ENCODE measurements around the gene ITGA1. TPM values are rescaled to one million over a fixed set of nuclear protein-coding genes. Genes with fewer than 3 reads are reported as not detected.

Gene ITGA1
- total RNA-seq, 2 experiments from 2014 or later = not detected

DNA sequence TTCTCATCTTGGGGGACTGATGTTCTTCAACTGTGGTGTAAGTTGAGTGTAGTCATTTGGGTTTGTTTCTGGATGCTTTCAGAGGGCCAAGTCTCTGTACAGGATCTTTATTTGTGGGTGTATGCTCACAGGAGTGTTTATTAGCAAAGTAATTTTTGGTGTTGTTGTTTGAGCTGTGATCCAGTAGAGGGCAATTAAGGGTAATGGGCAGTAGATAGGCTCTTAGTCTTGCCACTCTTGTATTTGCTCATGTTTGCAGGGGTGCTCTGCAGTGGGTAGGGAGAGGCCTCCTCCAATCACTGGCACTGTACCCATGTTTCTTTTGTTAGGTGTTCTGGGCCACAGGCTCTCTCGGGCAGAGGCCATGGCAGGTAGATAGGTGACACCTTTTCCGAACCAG, 155.6 kb downstream of the ITGA1 start:
- H3K4me1 ChIP-seq (ENCODE audit: insufficient read depth, low read length, poor library complexity, severe bottlenecking) = no peaks in the 10 kb centered on the region
- ChIA-PET POLR2A (no interaction called here), CTCF (ENCODE audit: unreplicated experiment) (no interaction called here)
- H3K27ac ChIP-seq (ENCODE audit: low read depth, low read length, poor library complexity, severe bottlenecking) = no peak overlapping the region
- BruUV-seq (replicated peaks) = no TSS peak
- TF ChIP-seq EZH2phosphoT487 (IDR thresholded peaks at IDR 0.05; ENCODE audit: borderline replicate concordance, low read depth, low read length) = no peak
- TF ChIP-seq, protein P1, sequence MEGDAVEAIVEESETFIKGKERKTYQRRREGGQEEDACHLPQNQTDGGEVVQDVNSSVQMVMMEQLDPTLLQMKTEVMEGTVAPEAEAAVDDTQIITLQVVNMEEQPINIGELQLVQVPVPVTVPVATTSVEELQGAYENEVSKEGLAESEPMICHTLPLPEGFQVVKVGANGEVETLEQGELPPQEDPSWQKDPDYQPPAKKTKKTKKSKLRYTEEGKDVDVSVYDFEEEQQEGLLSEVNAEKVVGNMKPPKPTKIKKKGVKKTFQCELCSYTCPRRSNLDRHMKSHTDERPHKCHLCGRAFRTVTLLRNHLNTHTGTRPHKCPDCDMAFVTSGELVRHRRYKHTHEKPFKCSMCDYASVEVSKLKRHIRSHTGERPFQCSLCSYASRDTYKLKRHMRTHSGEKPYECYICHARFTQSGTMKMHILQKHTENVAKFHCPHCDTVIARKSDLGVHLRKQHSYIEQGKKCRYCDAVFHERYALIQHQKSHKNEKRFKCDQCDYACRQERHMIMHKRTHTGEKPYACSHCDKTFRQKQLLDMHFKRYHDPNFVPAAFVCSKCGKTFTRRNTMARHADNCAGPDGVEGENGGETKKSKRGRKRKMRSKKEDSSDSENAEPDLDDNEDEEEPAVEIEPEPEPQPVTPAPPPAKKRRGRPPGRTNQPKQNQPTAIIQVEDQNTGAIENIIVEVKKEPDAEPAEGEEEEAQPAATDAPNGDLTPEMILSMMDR (conservative IDR thresholded peaks at IDR 0.05; ENCODE audit: low read length) = peak; percentile 42; the same call in 1 of the 2 replicates
- H3K79me2 ChIP-seq (ENCODE audit: insufficient read depth, low read depth, low read length) = no peaks in the 10 kb centered on the region
- H3K9me2 ChIP-seq (ENCODE audit: insufficient read depth, low read length) = no peaks in the 10 kb centered on the region
- intact Hi-C loops (cut with micrococcal nuclease; ENCODE audit: unreplicated experiment) = no loop called here
- no peaks in the 10 kb centered on the region for H3K9me3 ChIP-seq (ENCODE audit: low read length)
- H4K20me1 ChIP-seq (ENCODE audit: insufficient read depth, low read length) = no peaks in the 10 kb centered on the region
- H3K4me2 ChIP-seq (ENCODE audit: low read length) = no peak overlapping the region
- H3K4me3 ChIP-seq (ENCODE audit: low read depth, low read length, poor library complexity, severe bottlenecking) = no peak overlapping the region
- no peak overlapping the region for H2AFZ ChIP-seq (ENCODE audit: low read length)
- peak; percentile 4 for DNase-seq (ENCODE audit: low spot score)
- H3K36me3 ChIP-seq (ENCODE audit: insufficient read depth, low read length) = no peaks in the 10 kb centered on the region

DNA sequence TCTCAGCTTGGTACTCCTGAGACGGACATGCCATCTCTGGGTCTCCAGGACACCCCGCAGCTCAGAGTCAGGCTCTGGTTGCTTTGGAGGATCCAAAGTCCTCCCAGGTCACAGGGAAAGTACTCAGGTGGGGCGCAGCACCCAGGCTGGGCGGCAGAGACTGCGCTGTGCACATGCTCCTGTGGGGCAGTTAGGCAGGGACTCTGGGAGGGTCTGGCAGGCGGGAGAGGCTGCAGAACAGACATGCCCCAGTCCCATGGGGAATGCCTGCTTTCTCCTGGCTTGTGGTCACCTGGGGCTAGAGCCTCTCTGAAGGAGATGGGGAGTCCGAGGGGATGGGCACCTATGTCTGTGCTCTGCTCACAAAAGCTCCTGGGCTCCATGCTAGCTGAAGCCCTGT, 156.1 kb downstream of the ITGA1 start:
- no peak for TF ChIP-seq EZH2phosphoT487 (IDR thresholded peaks at IDR 0.05; ENCODE audit: borderline replicate concordance, low read depth, low read length)
- TF ChIP-seq, protein P1 (conservative IDR thresholded peaks at IDR 0.05; ENCODE audit: low read length) = no peak
- H3K4me3 ChIP-seq (ENCODE audit: low read depth, low read length, poor library complexity, severe bottlenecking) = no peak overlapping the region
- no peaks in the 10 kb centered on the region for H3K9me2 ChIP-seq (ENCODE audit: insufficient read depth, low read length)
- no peaks in the 10 kb centered on the region for H3K9me3 ChIP-seq (ENCODE audit: low read length)
- no peak overlapping the region for H3K4me2 ChIP-seq (ENCODE audit: low read length)
- CTCF ChIA-PET (ENCODE audit: unreplicated experiment) = no interaction called here
- no peak overlapping the region for H2AFZ ChIP-seq (ENCODE audit: low read length)
- H3K36me3 ChIP-seq (ENCODE audit: insufficient read depth, low read length) = no peaks in the 10 kb centered on the region
- POLR2A ChIA-PET = no interaction called here
- intact Hi-C loops (cut with micrococcal nuclease; ENCODE audit: unreplicated experiment) = no loop called here
- BruUV-seq (replicated peaks) = no TSS peak
- no peaks in the 10 kb centered on the region for H4K20me1 ChIP-seq (ENCODE audit: insufficient read depth, low read length)
- H3K27ac ChIP-seq (ENCODE audit: low read depth, low read length, poor library complexity, severe bottlenecking) = no peak overlapping the region
- no peaks in the 10 kb centered on the region for H3K79me2 ChIP-seq (ENCODE audit: insufficient read depth, low read depth, low read length)
- no peak for DNase-seq (ENCODE audit: low spot score)
- H3K4me1 ChIP-seq (ENCODE audit: insufficient read depth, low read length, poor library complexity, severe bottlenecking) = no peaks in the 10 kb centered on the region

DNA sequence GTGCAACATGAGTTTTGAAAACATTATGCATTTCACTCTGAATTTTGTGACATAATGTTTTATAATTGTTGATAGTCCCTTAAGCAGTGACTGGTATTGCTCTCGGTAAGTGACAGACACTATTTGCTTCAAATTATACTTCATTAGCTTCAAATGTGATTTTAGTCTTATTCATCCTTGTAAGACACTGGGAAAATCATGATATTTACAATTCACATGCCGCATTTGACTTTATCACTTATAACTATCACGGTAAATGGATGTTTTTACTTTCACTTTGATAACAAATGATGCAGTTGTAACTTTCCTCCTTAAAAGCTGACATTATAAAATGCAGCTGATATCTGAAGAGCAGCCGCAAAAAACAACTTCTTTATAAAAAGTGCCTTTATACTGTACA, 157.3 kb downstream of the ITGA1 start:
- no peak for DNase-seq (ENCODE audit: low spot score)

More for the DNA sequence above, 157.3 kb downstream of the ITGA1 start:
- Histone ChIP-seq H3K36me3 (ENCODE audit: insufficient read depth, low read length) (no peaks in the 10 kb centered on the region), H3K27ac (ENCODE audit: low read depth, low read length, poor library complexity, severe bottlenecking) (no peak overlapping the region), H3K4me3 (ENCODE audit: low read depth, low read length, poor library complexity, severe bottlenecking) (peak overlapping the region; percentile 36), H3K4me1 (ENCODE audit: insufficient read depth, low read length, poor library complexity, severe bottlenecking) (no peaks in the 10 kb centered on the region), H3K9me3 (ENCODE audit: low read length) (no peaks in the 10 kb centered on the region), H4K20me1 (ENCODE audit: insufficient read depth, low read length) (no peaks in the 10 kb centered on the region), H3K79me2 (ENCODE audit: insufficient read depth, low read depth, low read length) (no peaks in the 10 kb centered on the region), H3K9me2 (ENCODE audit: insufficient read depth, low read length) (no peaks in the 10 kb centered on the region), H2AFZ (ENCODE audit: low read length) (peak overlapping the region; percentile 37; the same call in 1 of the 2 replicates), H3K4me2 (ENCODE audit: low read length) (peak overlapping the region; percentile 56)
- CTCF ChIA-PET (ENCODE audit: unreplicated experiment) = no interaction called here
- intact Hi-C loops (cut with micrococcal nuclease; ENCODE audit: unreplicated experiment) = no loop called here
- BruUV-seq (replicated peaks) = no TSS peak
- TF ChIP-seq EZH2phosphoT487 (IDR thresholded peaks at IDR 0.05; ENCODE audit: borderline replicate concordance, low read depth, low read length) = no peak
- TF ChIP-seq, protein P1 (conservative IDR thresholded peaks at IDR 0.05; ENCODE audit: low read length) = no peak
- POLR2A ChIA-PET = interaction anchor here (0.7 kb wide), 2 partner anchors 8 to 461 kb away, joined by 3 read pairs; no protein-coding TSS in a partner anchor

Data from OCI-LY7 (cell line).